CD4-positive, alpha-beta memory T cell (primary cell): ENCODE data around the gene MINDY1. TPM values are rescaled to one million over a fixed set of nuclear protein-coding genes. Genes with fewer than 3 reads are reported as not detected.

Source experiments
- CTCF ChIA-PET: fragments of 350-600 bp; sonication (Branson Sonifier 250); formaldehyde crosslinking; loops from one replicate; lab custom pipeline; 2021; ENCODE audit warnings: inconsistent platforms; ENCODE audit not compliant: partially characterized antibody; lab: Charles Lee
- POLR2A ChIA-PET: fragments of 350-600 bp; sonication (Branson Sonifier 250); formaldehyde crosslinking; loops from one replicate; lab custom pipeline; 2021; ENCODE audit not compliant: partially characterized antibody; lab: Charles Lee
- DNase-seq, 5 donors: peaks; one replicate each; pipeline versions ENCODE4 v3.0.0 to v3.0.0-alpha.2; 2020 to 2022; ENCODE audit warnings: mixed read lengths in 1 of 5
- H3K27ac ChIP-seq: one replicate; pipeline ENCODE4 v1.7.0; 2013; ENCODE audit warnings: low read depth, low read length
- H3K27me3 ChIP-seq: 2 replicates; pipeline ENCODE4 v1.7.0; 2013; ENCODE audit warnings: mild to moderate bottlenecking, low read length, moderate library complexity; ENCODE audit not compliant: insufficient read depth
- H3K36me3 ChIP-seq: 2 replicates; pipeline ENCODE4 v1.7.0; 2013; ENCODE audit warnings: mild to moderate bottlenecking, low read length, moderate library complexity; ENCODE audit not compliant: insufficient read depth
- H3K4me1 ChIP-seq: 2 replicates; pipeline ENCODE4 v1.7.0; 2013; ENCODE audit warnings: mild to moderate bottlenecking, low read length, moderate library complexity; ENCODE audit not compliant: insufficient read depth
- H3K4me3 ChIP-seq, 2 donors: one replicate each; pipeline ENCODE4 v1.7.0; 2013; ENCODE audit warnings: low read length in 2 of 2, mild to moderate bottlenecking in 1 of 2
- H3K9me3 ChIP-seq, 2 donors: one replicate each; pipeline ENCODE4 v1.7.0; 2013; ENCODE audit warnings: low read length in 2 of 2, control low read depth in 1 of 2; ENCODE audit not compliant: control insufficient read depth in 1 of 2
- H3K27ac Mint-ChIP-seq, 7 donors: one replicate each; pipeline ENCODE4 v1.8.0; 2020 to 2021; ENCODE audit warnings: mixed read lengths in 7 of 7, mild to moderate bottlenecking in 6 of 7, inconsistent platforms in 3 of 7, moderate library complexity in 3 of 7
- H3K27me3 Mint-ChIP-seq, 2 donors: one replicate each; pipeline ENCODE4 v1.8.0; 2020 to 2021; ENCODE audit warnings: mixed read lengths in 2 of 2
- H3K36me3 Mint-ChIP-seq, 2 donors: one replicate each; pipeline ENCODE4 v1.8.0; 2020 to 2021; ENCODE audit warnings: mixed read lengths in 2 of 2, inconsistent platforms in 1 of 2, mild to moderate bottlenecking in 1 of 2
- H3K4me1 Mint-ChIP-seq, 4 donors: one replicate each; pipeline ENCODE4 v1.8.0; 2020 to 2021; ENCODE audit warnings: mixed read lengths in 4 of 4, mild to moderate bottlenecking in 1 of 4
- H3K4me3 Mint-ChIP-seq, 8 donors: one replicate each; pipeline ENCODE4 v1.8.0; 2020 to 2021; ENCODE audit warnings: mixed read lengths in 8 of 8, mild to moderate bottlenecking in 7 of 8, moderate library complexity in 6 of 8, inconsistent platforms in 3 of 8
- H3K9me3 Mint-ChIP-seq, 8 donors: one replicate each; pipeline ENCODE4 v1.8.0; 2020 to 2021; ENCODE audit warnings: mixed read lengths in 8 of 8, mild to moderate bottlenecking in 5 of 8, inconsistent platforms in 3 of 8, moderate library complexity in 1 of 8
- intact Hi-C: fragments of 100-400 bp; cut with micrococcal nuclease; formaldehyde crosslinking; loops from one replicate; pipeline ENCODE4 v1.15.1; 2023
- polyA plus RNA-seq, 2 donors: library from polyadenylated mRNA; unstranded; fragments of 300-500 nt; fragmentation: Illumina TruSeq; gene quantifications; one replicate each; pipeline ENCODE4 v1.2.3, GENCODE V29; 2021
- total RNA-seq, 2 experiments: library from RNA; stranded (reverse); gene quantifications; one replicate each; pipeline ENCODE4 v1.2.3, GENCODE V29; 2021

Gene MINDY1
- total and polyA plus RNA-seq, 4 experiments from 2014 or later = 6.5 to 32.1 (median 24.5) TPM

DNA sequence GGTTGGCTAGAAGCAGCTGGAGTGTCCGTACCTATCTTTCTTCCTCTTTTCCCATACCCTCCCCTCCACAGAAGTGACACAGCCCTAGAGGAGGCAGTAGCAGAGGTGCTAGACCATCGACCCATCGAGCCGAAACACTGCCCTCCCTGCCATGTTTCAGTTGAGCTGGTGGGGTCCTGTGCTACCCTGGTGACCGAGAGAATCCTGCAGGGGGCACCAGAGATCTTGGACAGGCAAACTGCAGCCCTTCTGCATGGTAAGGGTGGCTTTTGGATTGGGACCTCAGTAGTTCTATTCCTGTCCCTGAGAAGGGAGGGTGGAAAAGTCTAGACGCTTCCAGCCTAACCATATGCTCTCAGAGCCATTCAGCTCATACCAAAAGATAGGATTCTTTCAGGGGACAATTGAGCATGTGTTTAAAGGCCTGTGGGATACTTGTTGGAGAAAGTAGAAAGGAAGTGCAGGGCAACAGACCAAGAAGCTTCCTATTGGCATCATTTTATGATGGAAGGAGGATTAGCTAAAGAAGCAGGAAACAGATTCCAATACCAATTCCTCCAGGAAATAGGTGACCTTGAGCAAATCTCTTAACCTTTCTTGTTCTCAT lies 17.9 kb upstream of the MINDY1 start:
- Histone ChIP-seq H3K9me3 (no peaks in the 10 kb centered on the region), H3K27me3 (no peaks in the 10 kb centered on the region), H3K36me3 (peaks cover 16% of the 10 kb centered on the region), H3K4me1 (peaks cover 7% of the 10 kb centered on the region), H3K27ac (no peak overlapping the region), H3K4me3 (no peak overlapping the region)
- CTCF ChIA-PET = interaction anchor here (0.5 to 5.5 kb wide), 42 partner anchors 9 to 341 kb away, joined by 3 to 90 read pairs (median 6); partner anchors contain the start of genes C1orf56, CDC42SE1, GABPB2 and MINDY1
- H3K36me3 Mint-ChIP-seq = peaks cover 35 to 44% of the 10 kb centered on the region in 2 donors
- peak; percentile 81 to 86 (median 85) for DNase-seq
- H3K9me3 Mint-ChIP-seq = no peaks in the 10 kb centered on the region
- intact Hi-C loops = loop anchor here (1.0 kb wide), 6 partner anchors 24 to 227 kb away; partner anchors contain the start of genes GABPB2, MLLT11 and TNFAIP8L2
- POLR2A ChIA-PET = interaction anchor here (0.9 to 14.5 kb wide), 8 partner anchors 18 to 132 kb away, joined by 3 to 218 read pairs (median 7); partner anchors contain the start of genes C1orf56, CDC42SE1, GABPB2 and MINDY1
- H3K27ac Mint-ChIP-seq = peak overlapping the region; percentile 41 to 86 (median 73)
- H3K4me3 Mint-ChIP-seq = peak overlapping the region in 5 of 8 donors; percentile 22 to 65 (median 54)
- no peaks in the 10 kb centered on the region for H3K27me3 Mint-ChIP-seq
- H3K4me1 Mint-ChIP-seq = peaks cover 5 to 11% (median 6%) of the 10 kb centered on the region in 4 donors

- no peak overlapping the region for H3K4me3 ChIP-seq
- POLR2A ChIA-PET = interaction anchor here (0.6 kb wide), 1 partner anchor 443 kb away, joined by 3 read pairs; no protein-coding TSS in a partner anchor
- intact Hi-C loops = no loop called here
- H3K9me3 Mint-ChIP-seq = no peaks in the 10 kb centered on the region
- H3K36me3 Mint-ChIP-seq = peaks cover 15 to 28% of the 10 kb centered on the region in 2 donors
- H3K27ac ChIP-seq = no peak overlapping the region
- CTCF ChIA-PET = interaction anchor here (0.6 to 2.9 kb wide), 2 partner anchors 18 to 399 kb away, joined by 3 to 8 read pairs; no protein-coding TSS in a partner anchor
- H3K4me1 ChIP-seq = peaks cover 24% of the 10 kb centered on the region
- no peaks in the 10 kb centered on the region for H3K36me3 ChIP-seq
- no peaks in the 10 kb centered on the region for H3K9me3 ChIP-seq
- H3K4me3 Mint-ChIP-seq = no peak overlapping the region
- no peaks in the 10 kb centered on the region for H3K27me3 ChIP-seq
- H3K27ac Mint-ChIP-seq = peak overlapping the region in 3 of 7 donors; percentile 41 to 72 (median 43)
- peaks cover 25 to 48% (median 36%) of the 10 kb centered on the region in 4 donors for H3K4me1 Mint-ChIP-seq
- no peaks in the 10 kb centered on the region for H3K27me3 Mint-ChIP-seq
- DNase-seq = no peak
Observed at GRCh38 chr1:151013518-151013917, 6.8 kb upstream of the MINDY1 start.

GRCh38 chr1:151012684-151013471 lies 6.2 kb upstream of the MINDY1 start:
- ChIA-PET POLR2A (interaction anchor here (0.6 to 1.0 kb wide), 3 partner anchors 40 to 442 kb away, joined by 3 read pairs; partner anchors contain the start of gene TNFAIP8L2), CTCF (interaction anchor here (1.6 to 4.9 kb wide), 3 partner anchors 12 to 142 kb away, joined by 5 to 18 read pairs (median 8); no protein-coding TSS in a partner anchor)
- H3K4me3 ChIP-seq = no peak overlapping the region
- H3K36me3 ChIP-seq = no peaks in the 10 kb centered on the region
- H3K4me1 ChIP-seq = peaks cover 25% of the 10 kb centered on the region
- Mint-ChIP-seq H3K9me3 (no peaks in the 10 kb centered on the region), H3K4me3 (no peak overlapping the region), H3K27me3 (no peaks in the 10 kb centered on the region), H3K36me3 (peaks cover 9 to 25% of the 10 kb centered on the region in 2 donors), H3K27ac (peak overlapping the region in 1 of 7 donors; percentile 43), H3K4me1 (peaks cover 28 to 54% (median 40%) of the 10 kb centered on the region in 4 donors)
- intact Hi-C loops = no loop called here
- no peaks in the 10 kb centered on the region for H3K9me3 ChIP-seq
- DNase-seq = no peak
- no peak overlapping the region for H3K27ac ChIP-seq
- no peaks in the 10 kb centered on the region for H3K27me3 ChIP-seq

DNA sequence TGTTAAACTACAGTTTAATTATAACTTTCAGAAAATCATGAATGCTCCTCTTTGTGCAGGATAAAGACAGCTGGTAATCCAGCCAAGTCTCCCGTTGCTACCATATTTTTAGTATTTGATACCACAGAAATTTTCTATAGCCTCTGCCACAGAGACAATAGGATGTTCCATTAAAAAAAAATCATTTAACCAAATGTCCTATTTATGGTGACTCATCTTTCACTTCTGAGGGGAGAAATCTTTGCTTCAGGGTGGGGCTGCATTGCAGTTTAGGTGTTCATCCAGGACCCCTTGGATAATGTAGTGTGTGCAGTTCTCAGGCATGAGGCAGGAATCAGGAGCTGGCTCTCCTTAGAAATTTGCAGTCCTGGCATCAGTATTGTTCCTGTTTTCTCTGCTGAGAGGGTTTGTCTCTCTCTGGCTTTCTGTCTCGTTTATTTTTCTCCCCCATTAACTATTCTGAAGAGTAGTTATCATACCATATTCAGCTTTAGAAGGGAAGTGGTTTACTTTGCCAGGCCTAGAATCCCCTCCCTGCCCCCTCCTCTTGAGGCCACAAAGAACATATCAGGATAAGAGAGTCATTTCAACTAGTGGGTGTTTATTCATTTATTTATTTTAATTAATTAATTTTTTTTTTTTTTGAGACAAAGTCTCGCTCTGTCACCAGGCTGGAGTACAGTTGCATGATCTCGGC lies 4.6 kb upstream of the MINDY1 start:
- Histone ChIP-seq H3K4me1 (peaks cover 41% of the 10 kb centered on the region), H3K27ac (no peak overlapping the region), H3K9me3 (no peaks in the 10 kb centered on the region), H3K4me3 (no peak overlapping the region), H3K27me3 (no peaks in the 10 kb centered on the region), H3K36me3 (no peaks in the 10 kb centered on the region)
- DNase-seq = no peak
- intact Hi-C loops = no loop called here
- H3K27ac Mint-ChIP-seq = peak overlapping the region; percentile 50 to 82 (median 65)
- H3K4me1 Mint-ChIP-seq = peaks cover 39 to 70% (median 56%) of the 10 kb centered on the region in 4 donors
- CTCF ChIA-PET = interaction anchor here (0.7 to 4.9 kb wide), 9 partner anchors 9 to 204 kb away, joined by 3 to 18 read pairs (median 4); no protein-coding TSS in a partner anchor
- no peaks in the 10 kb centered on the region for H3K27me3 Mint-ChIP-seq
- H3K9me3 Mint-ChIP-seq = no peaks in the 10 kb centered on the region
- POLR2A ChIA-PET = interaction anchor here (0.7 to 1.2 kb wide), 3 partner anchors 32 to 47 kb away, joined by 3 to 4 read pairs (median 3); partner anchors contain the start of gene CDC42SE1
- H3K36me3 Mint-ChIP-seq = peaks cover 8 to 26% of the 10 kb centered on the region in 2 donors
- H3K4me3 Mint-ChIP-seq = peak overlapping the region in 6 of 8 donors; percentile 11 to 53 (median 32)

GRCh38 chr1:151010346-151010726 lies 3.6 kb upstream of the MINDY1 start:
- Mint-ChIP-seq H3K27me3 (no peaks in the 10 kb centered on the region), H3K36me3 (peaks cover 8 to 29% of the 10 kb centered on the region in 2 donors), H3K4me3 (peak overlapping the region in 5 of 8 donors; percentile 17 to 97 (median 40)), H3K27ac (peak overlapping the region in 3 of 7 donors; percentile 7 to 90 (median 27)), H3K4me1 (peaks cover 45 to 80% (median 65%) of the 10 kb centered on the region in 4 donors), H3K9me3 (no peaks in the 10 kb centered on the region)
- H3K27me3 ChIP-seq = no peaks in the 10 kb centered on the region
- H3K27ac ChIP-seq = no peak overlapping the region
- POLR2A ChIA-PET = interaction anchor here (0.6 to 1.4 kb wide), 5 partner anchors 38 to 156 kb away, joined by 3 to 4 read pairs (median 3); no protein-coding TSS in a partner anchor
- H3K36me3 ChIP-seq = no peaks in the 10 kb centered on the region
- DNase-seq = no peak
- intact Hi-C loops = no loop called here
- CTCF ChIA-PET = interaction anchor here (0.7 to 4.9 kb wide), 5 partner anchors 14 to 205 kb away, joined by 3 to 18 read pairs (median 4); no protein-coding TSS in a partner anchor
- peaks cover 51% of the 10 kb centered on the region for H3K4me1 ChIP-seq
- no peaks in the 10 kb centered on the region for H3K9me3 ChIP-seq
- no peak overlapping the region for H3K4me3 ChIP-seq

DNA sequence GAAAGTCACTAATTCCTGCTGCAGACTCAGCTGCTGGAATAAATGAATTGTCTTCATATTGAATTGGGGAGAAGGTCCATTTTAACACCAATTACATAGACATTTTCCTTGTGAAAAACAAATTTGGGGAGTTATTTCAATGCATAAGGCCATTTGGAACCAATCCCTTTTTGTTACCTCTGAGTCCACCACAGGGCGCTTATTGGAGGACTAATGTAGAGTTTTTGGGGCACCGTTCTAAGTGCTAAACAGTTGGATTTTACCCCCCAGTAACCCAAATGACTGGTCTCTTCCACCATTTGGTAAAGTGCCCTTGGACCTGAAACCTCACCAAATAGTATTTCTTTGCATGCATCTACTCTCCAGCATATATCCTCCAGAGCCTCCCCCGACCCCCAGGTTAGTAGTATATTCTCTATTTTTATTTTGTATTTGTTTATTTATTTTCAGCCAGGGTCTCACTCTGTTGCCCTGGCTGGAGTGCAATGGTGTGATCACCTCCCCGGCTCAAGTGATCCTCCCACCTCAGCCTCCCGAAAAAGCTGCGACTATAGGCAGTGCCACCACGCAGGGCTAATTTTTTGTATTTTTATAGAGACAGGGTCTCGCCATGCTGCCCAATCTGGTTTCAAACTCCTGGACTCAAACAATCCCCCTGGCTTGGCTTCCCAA lies 3.1 kb upstream of the MINDY1 start:
- Mint-ChIP-seq H3K27me3 (no peaks in the 10 kb centered on the region), H3K4me3 (peak overlapping the region; percentile 88 to 99 (median 95)), H3K36me3 (peaks cover 8 to 30% of the 10 kb centered on the region in 2 donors), H3K4me1 (peaks cover 47 to 84% (median 66%) of the 10 kb centered on the region in 4 donors), H3K9me3 (no peaks in the 10 kb centered on the region), H3K27ac (peak overlapping the region in 6 of 7 donors; percentile 90 to 100 (median 98))
- Histone ChIP-seq H3K36me3 (no peaks in the 10 kb centered on the region), H3K4me1 (peaks cover 54% of the 10 kb centered on the region), H3K9me3 (no peaks in the 10 kb centered on the region), H3K4me3 (no peak overlapping the region), H3K27ac (peak overlapping the region; percentile 88), H3K27me3 (no peaks in the 10 kb centered on the region)
- ChIA-PET CTCF (interaction anchor here (0.6 to 4.9 kb wide), 3 partner anchors 15 to 90 kb away, joined by 3 to 18 read pairs (median 6); no protein-coding TSS in a partner anchor), POLR2A (interaction anchor here (0.7 to 1.9 kb wide), 5 partner anchors 38 to 157 kb away, joined by 3 to 7 read pairs (median 4); partner anchors contain the start of gene CDC42SE1)
- DNase-seq = no peak
- intact Hi-C loops = loop anchor here (2.0 to 5.0 kb wide), 5 partner anchors 39 to 648 kb away; partner anchors contain the start of genes ARNT, RPRD2 and TNFAIP8L2
